Measurements from ENCODE around the gene B4GALT7. TPM values are rescaled to one million over a fixed set of nuclear protein-coding genes. Genes with fewer than 3 reads are reported as not detected.

B4GALT7 gene
- total RNA-seq, 1 donor from 2014 or later, result 40.7 TPM

DNA sequence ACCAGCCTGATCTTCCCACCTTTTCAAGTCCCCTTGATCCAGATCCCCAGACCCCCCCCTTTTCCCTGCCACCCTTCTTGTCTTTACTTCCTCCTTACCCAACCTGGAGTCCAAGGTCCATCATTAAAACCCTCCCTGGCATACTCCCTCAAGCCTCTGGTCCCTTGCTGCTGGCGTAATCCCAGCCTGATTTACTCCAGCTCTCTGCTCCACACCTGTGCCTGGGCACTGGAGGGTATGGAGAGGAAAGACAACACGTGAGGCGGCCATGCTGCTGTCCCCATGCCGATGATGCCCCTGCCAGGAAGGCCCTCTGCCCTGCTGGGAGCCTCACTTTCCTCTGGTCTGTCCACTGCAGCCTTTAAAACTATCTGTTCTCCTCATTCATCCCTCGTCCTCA lies 5.1 kb downstream of the B4GALT7 start:
- no peaks in the 10 kb centered on the region for H3K36me3 ChIP-seq (ENCODE audit: control insufficient read depth, insufficient read depth, low read length)
- TF ChIP-seq, protein P1, sequence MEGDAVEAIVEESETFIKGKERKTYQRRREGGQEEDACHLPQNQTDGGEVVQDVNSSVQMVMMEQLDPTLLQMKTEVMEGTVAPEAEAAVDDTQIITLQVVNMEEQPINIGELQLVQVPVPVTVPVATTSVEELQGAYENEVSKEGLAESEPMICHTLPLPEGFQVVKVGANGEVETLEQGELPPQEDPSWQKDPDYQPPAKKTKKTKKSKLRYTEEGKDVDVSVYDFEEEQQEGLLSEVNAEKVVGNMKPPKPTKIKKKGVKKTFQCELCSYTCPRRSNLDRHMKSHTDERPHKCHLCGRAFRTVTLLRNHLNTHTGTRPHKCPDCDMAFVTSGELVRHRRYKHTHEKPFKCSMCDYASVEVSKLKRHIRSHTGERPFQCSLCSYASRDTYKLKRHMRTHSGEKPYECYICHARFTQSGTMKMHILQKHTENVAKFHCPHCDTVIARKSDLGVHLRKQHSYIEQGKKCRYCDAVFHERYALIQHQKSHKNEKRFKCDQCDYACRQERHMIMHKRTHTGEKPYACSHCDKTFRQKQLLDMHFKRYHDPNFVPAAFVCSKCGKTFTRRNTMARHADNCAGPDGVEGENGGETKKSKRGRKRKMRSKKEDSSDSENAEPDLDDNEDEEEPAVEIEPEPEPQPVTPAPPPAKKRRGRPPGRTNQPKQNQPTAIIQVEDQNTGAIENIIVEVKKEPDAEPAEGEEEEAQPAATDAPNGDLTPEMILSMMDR (IDR thresholded peaks at IDR 0.05; ENCODE audit: insufficient read depth, low read length, poor library complexity, severe bottlenecking), result no peak
- no peaks in the 10 kb centered on the region for H3K27me3 ChIP-seq (ENCODE audit: control insufficient read depth, insufficient read depth, low read length)
- no peak for DNase-seq (ENCODE audit: low read depth)
- H3K4me3 ChIP-seq (ENCODE audit: low read depth, low read length), result no peak overlapping the region

DNA sequence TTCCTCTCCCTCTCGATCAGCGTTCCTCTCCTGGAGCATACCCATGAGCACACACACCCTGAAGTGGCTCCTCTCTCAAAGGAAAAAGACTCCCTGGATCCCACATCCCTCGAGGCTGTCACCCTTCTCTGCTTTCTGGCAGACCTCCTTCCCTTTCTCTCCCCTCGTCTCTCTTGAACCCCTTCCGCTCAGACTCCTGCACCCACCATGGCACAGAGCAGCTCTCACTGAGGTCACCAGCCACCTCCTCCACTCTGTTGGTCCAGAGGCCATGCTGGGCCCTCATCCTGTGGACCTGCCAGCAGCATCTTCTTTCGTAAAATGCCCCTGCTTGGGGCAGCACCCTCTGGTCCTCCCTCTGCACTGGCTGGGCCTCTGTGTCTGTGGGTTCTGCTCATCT lies 5.7 kb downstream of the B4GALT7 start:
- DNase-seq (ENCODE audit: low read depth), result no peak
- H3K4me3 ChIP-seq (ENCODE audit: low read depth, low read length), result no peak overlapping the region
- no peaks in the 10 kb centered on the region for H3K36me3 ChIP-seq (ENCODE audit: control insufficient read depth, insufficient read depth, low read length)
- no peaks in the 10 kb centered on the region for H3K27me3 ChIP-seq (ENCODE audit: control insufficient read depth, insufficient read depth, low read length)
- TF ChIP-seq, protein P1 (IDR thresholded peaks at IDR 0.05; ENCODE audit: insufficient read depth, low read length, poor library complexity, severe bottlenecking), result no peak

DNA sequence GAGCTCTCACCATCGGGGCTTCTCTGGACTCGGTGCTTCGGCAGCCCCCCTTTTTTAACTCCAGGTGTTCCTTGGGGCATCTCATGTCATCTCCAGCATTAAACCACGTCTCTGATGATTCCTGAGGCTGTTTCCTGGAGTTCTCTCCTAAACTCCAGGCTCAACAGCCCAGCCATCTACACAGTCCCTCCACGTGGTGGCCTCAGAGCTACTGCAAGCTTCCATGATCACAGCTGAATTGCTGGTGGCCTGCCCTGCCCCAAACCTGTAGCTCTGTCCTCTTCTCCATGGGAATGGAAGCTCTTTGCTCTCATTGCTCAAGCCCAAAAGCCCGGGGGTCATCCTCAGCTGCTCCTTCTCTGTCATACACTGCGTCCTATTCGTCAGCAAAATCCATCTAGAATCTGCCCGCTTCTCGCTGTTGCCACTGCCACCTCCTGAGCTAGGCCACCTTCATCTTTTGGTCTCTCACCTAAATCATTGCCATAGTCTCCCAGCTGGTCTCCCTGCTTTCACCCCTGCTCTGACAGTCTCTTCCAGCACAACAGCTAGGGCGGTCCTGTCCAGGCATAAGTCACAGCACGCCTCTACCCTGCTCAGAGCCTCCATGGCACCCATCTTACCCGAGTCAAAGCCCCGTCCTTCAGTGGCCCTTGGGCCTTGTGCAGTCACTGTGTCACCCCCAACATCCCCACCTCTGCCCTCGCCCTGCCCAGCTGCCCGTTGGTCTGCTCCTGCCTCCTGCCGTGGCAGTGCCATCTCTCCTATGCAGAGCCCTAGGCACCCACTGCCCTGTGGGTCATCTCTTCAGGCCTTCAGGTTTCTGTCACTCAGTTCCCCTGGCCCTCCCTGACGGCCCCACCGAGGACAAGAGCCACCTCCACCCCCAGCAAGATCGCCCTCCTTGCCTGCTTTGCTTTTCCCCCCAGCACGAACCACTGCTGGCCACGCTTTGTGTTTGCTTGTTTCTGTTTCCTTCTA lies 6.4 kb downstream of the B4GALT7 start:
- TF ChIP-seq, protein P1 (IDR thresholded peaks at IDR 0.05; ENCODE audit: insufficient read depth, low read length, poor library complexity, severe bottlenecking), result no peak
- Histone ChIP-seq H3K4me3 (ENCODE audit: low read depth, low read length) (no peak overlapping the region), H3K36me3 (ENCODE audit: control insufficient read depth, insufficient read depth, low read length) (no peaks in the 10 kb centered on the region), H3K27me3 (ENCODE audit: control insufficient read depth, insufficient read depth, low read length) (no peaks in the 10 kb centered on the region)
- DNase-seq (ENCODE audit: low read depth), result no peak

DNA sequence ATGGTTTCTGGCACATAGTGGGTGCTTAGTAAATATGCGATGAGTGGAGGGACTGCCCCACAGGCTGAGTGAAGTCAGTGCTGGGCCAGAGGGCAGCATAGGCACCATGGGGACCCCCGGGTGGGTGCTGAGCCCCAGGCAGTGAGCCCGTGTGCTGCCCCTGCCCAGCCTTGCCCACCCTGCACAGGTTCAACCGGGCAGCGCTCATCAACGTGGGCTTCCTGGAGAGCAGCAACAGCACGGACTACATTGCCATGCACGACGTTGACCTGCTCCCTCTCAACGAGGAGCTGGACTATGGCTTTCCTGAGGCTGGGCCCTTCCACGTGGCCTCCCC lies 7.2 kb downstream of the B4GALT7 start:
- DNase-seq (ENCODE audit: low read depth), result no peak
- H3K27me3 ChIP-seq (ENCODE audit: control insufficient read depth, insufficient read depth, low read length), result no peaks in the 10 kb centered on the region
- TF ChIP-seq, protein P1 (IDR thresholded peaks at IDR 0.05; ENCODE audit: insufficient read depth, low read length, poor library complexity, severe bottlenecking), result no peak
- H3K36me3 ChIP-seq (ENCODE audit: control insufficient read depth, insufficient read depth, low read length), result no peaks in the 10 kb centered on the region
- H3K4me3 ChIP-seq (ENCODE audit: low read depth, low read length), result no peak overlapping the region

DNA sequence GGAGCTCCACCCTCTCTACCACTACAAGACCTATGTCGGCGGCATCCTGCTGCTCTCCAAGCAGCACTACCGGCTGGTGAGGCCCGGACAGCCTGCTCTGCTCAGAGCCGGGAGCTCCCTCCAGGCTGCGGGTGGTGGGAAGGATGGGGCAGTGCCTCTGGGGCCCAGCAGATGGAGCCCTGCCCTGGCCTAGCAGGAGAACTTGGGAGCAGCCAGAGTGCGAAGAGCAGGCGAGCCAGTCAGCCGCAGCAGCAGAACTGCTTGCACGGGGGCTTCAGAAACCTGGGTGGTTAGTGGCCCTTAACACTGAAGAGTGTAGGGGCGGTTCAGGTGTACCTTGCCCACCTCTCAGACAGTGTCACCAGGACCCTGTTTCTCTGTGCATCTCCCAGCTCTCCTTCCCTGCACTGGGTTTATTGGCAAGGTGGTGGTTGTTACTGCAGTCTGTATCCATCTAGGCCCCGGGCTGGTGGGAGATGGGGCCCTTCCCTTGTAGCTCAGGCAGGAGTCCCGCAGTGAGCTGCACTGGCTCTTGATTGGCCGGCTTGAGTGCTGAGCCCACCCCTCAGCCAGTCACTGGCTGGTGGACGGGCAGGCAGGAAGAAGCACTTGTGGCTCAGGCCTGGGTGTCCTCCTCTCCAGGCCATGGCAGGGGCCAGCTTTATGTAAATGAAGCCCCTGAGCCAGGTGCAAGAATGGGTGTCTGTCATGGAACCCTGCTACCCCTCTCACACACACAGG lies 7.7 kb downstream of the B4GALT7 start:
- Histone ChIP-seq H3K4me3 (ENCODE audit: low read depth, low read length) (no peak overlapping the region), H3K27me3 (ENCODE audit: control insufficient read depth, insufficient read depth, low read length) (no peaks in the 10 kb centered on the region), H3K36me3 (ENCODE audit: control insufficient read depth, insufficient read depth, low read length) (no peaks in the 10 kb centered on the region)
- peak; percentile 31 for DNase-seq (ENCODE audit: low read depth)
- TF ChIP-seq, protein P1 (IDR thresholded peaks at IDR 0.05; ENCODE audit: insufficient read depth, low read length, poor library complexity, severe bottlenecking), result peak; percentile 89

Measured in kidney epithelial cell (primary cell).